Measurements from ENCODE around the gene PRKACB.

PRKACB gene

GRCh38 chr1:84246213-84246612 lies 102.1 kb downstream of the PRKACB start:
- H3K27ac ChIP-seq (ENCODE audit: low read depth in 2 of 2, low read length in 2 of 2) = peak overlapping the region; percentile 56 to 96
- no peaks in the 10 kb centered on the region for H3K36me3 ChIP-seq (ENCODE audit: control insufficient read depth in 2 of 2, insufficient read depth in 2 of 2, low read length in 2 of 2)
- H3K4me1 ChIP-seq (ENCODE audit: control insufficient read depth in 2 of 2, insufficient read depth in 2 of 2, low read length in 2 of 2) = peaks cover 2 to 23% of the 10 kb centered on the region in 2 donors
- H3K9me3 ChIP-seq (ENCODE audit: control insufficient read depth in 2 of 2, low read length in 2 of 2) = no peaks in the 10 kb centered on the region
- peak overlapping the region in 1 of 2 donors; percentile 19 for H3K9ac ChIP-seq (ENCODE audit: low read depth in 1 of 2, low read length in 2 of 2)
- H3K27me3 ChIP-seq (ENCODE audit: control insufficient read depth in 2 of 2, insufficient read depth in 2 of 2, low read length in 2 of 2) = no peaks in the 10 kb centered on the region
- peak overlapping the region in 1 of 2 donors; percentile 17 for H3K4me3 ChIP-seq (ENCODE audit: low read length in 2 of 2)

GRCh38 chr1:84247425-84248220 lies 103.6 kb downstream of the PRKACB start:
- Histone ChIP-seq H3K27ac (ENCODE audit: low read depth in 2 of 2, low read length in 2 of 2) (peak overlapping the region; percentile 85 to 96), H3K4me1 (ENCODE audit: control insufficient read depth in 2 of 2, insufficient read depth in 2 of 2, low read length in 2 of 2) (peaks cover 2 to 24% of the 10 kb centered on the region in 2 donors), H3K36me3 (ENCODE audit: control insufficient read depth in 2 of 2, insufficient read depth in 2 of 2, low read length in 2 of 2) (no peaks in the 10 kb centered on the region), H3K4me3 (ENCODE audit: low read length in 2 of 2) (peak overlapping the region; percentile 41 to 60), H3K9ac (ENCODE audit: low read depth in 1 of 2, low read length in 2 of 2) (peak overlapping the region; percentile 63 to 77), H3K9me3 (ENCODE audit: control insufficient read depth in 2 of 2, low read length in 2 of 2) (no peaks in the 10 kb centered on the region), H3K27me3 (ENCODE audit: control insufficient read depth in 2 of 2, insufficient read depth in 2 of 2, low read length in 2 of 2) (no peaks in the 10 kb centered on the region)

DNA sequence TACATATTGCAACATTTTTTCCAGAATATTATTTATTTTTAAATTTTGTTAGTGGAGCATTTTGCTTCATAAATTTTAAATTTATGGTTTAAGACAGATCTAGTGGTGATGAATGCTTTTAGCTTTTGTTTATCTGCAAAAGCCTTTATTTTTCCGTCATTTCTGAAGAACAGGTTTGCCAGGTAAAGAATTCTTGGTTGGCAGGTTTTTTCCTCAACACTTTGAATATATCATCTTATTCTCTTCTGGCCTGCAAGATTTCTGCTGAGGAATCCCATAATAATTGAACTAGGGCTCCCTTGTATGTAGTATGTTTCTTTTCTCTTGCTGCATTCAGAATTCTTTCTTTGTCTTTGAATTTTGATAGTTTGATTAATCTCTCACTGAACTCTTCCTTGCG lies 106.6 kb downstream of the PRKACB start:
- Histone ChIP-seq H3K9me3 (ENCODE audit: control insufficient read depth in 2 of 2, low read length in 2 of 2) (no peaks in the 10 kb centered on the region), H3K9ac (ENCODE audit: low read depth in 1 of 2, low read length in 2 of 2) (no peak overlapping the region), H3K4me1 (ENCODE audit: control insufficient read depth in 2 of 2, insufficient read depth in 2 of 2, low read length in 2 of 2) (peaks cover 2 to 42% of the 10 kb centered on the region in 2 donors), H3K27me3 (ENCODE audit: control insufficient read depth in 2 of 2, insufficient read depth in 2 of 2, low read length in 2 of 2) (no peaks in the 10 kb centered on the region), H3K36me3 (ENCODE audit: control insufficient read depth in 2 of 2, insufficient read depth in 2 of 2, low read length in 2 of 2) (no peaks in the 10 kb centered on the region), H3K27ac (ENCODE audit: low read depth in 2 of 2, low read length in 2 of 2) (no peak overlapping the region), H3K4me3 (ENCODE audit: low read length in 2 of 2) (no peak overlapping the region)

DNA sequence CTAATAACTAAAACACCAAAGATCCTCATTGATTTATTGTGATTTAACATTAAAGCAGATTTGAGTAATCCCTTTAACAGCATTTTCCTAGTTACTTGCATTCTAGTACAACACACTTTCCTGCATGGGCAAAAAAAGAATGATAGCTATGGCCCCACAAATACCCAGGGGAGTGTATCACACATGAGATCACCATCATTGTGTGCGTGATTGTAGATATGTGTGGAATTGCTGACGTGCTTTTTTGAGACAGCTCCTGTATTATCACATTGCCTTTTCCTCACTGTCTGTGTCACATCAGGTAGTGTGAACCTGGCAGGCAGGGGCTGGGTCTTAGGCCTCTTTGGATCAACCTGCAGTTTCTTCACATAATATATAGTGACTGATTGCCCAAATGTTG lies 109.0 kb downstream of the PRKACB start:
- Histone ChIP-seq H3K27ac (ENCODE audit: low read depth in 2 of 2, low read length in 2 of 2) (peak overlapping the region; percentile 66 to 82), H3K9me3 (ENCODE audit: control insufficient read depth in 2 of 2, low read length in 2 of 2) (no peaks in the 10 kb centered on the region)

GRCh38 chr1:84253891-84254290 lies 109.8 kb downstream of the PRKACB start:
- H3K27ac ChIP-seq (ENCODE audit: low read depth in 2 of 2, low read length in 2 of 2) = peak overlapping the region; percentile 66 to 82
- H3K27me3 ChIP-seq (ENCODE audit: control insufficient read depth in 2 of 2, insufficient read depth in 2 of 2, low read length in 2 of 2) = no peaks in the 10 kb centered on the region
- H3K4me1 ChIP-seq (ENCODE audit: control insufficient read depth in 2 of 2, insufficient read depth in 2 of 2, low read length in 2 of 2) = peaks cover 0 to 20% of the 10 kb centered on the region in 2 donors
- no peaks in the 10 kb centered on the region for H3K9me3 ChIP-seq (ENCODE audit: control insufficient read depth in 2 of 2, low read length in 2 of 2)
- H3K4me3 ChIP-seq (ENCODE audit: low read length in 2 of 2) = no peak overlapping the region
- no peaks in the 10 kb centered on the region for H3K36me3 ChIP-seq (ENCODE audit: control insufficient read depth in 2 of 2, insufficient read depth in 2 of 2, low read length in 2 of 2)
- H3K9ac ChIP-seq (ENCODE audit: low read depth in 1 of 2, low read length in 2 of 2) = no peak overlapping the region

More for the DNA sequence above, 109.0 kb downstream of the PRKACB start:
- Histone ChIP-seq H3K36me3 (ENCODE audit: control insufficient read depth in 2 of 2, insufficient read depth in 2 of 2, low read length in 2 of 2) (no peaks in the 10 kb centered on the region), H3K4me3 (ENCODE audit: low read length in 2 of 2) (no peak overlapping the region), H3K27me3 (ENCODE audit: control insufficient read depth in 2 of 2, insufficient read depth in 2 of 2, low read length in 2 of 2) (no peaks in the 10 kb centered on the region), H3K4me1 (ENCODE audit: control insufficient read depth in 2 of 2, insufficient read depth in 2 of 2, low read length in 2 of 2) (peaks cover 1 to 21% of the 10 kb centered on the region in 2 donors), H3K9ac (ENCODE audit: low read depth in 1 of 2, low read length in 2 of 2) (no peak overlapping the region)

DNA sequence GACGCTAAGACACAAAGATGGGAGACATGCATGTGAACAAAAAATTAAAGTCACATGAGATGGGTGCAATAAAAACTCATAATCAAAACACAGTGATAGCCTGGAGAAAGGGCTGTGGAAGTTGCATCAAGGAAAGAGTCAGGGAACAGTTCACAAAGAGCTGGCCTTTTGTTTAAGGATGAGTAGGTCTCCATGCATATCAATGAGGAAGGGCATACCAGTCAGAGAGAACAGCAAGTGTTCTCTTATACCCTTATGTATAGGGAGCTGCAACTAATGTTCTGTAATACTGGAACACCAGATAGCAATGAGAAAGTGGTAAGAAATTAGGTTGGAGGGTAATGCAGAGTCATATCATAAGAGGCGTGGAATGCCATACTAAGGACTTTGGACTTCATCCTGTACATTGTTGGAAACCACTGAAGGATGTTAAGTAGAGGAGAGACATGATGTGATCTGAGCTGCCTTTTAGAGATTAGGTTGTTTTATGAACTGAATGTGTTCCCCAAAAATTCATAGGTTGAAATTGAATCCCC lies 110.7 kb downstream of the PRKACB start:
- Histone ChIP-seq H3K27me3 (ENCODE audit: control insufficient read depth in 2 of 2, insufficient read depth in 2 of 2, low read length in 2 of 2) (no peaks in the 10 kb centered on the region), H3K4me3 (ENCODE audit: low read length in 2 of 2) (peak overlapping the region in 1 of 2 donors; percentile 23), H3K27ac (ENCODE audit: low read depth in 2 of 2, low read length in 2 of 2) (peak overlapping the region; percentile 66 to 82)

GRCh38 chr1:84255582-84255981 lies 111.5 kb downstream of the PRKACB start:
- H3K4me3 ChIP-seq (ENCODE audit: low read length in 2 of 2) = no peak overlapping the region
- H3K27ac ChIP-seq (ENCODE audit: low read depth in 2 of 2, low read length in 2 of 2) = peak overlapping the region; percentile 35 to 82

More for the DNA sequence above, 110.7 kb downstream of the PRKACB start:
- no peak overlapping the region for H3K9ac ChIP-seq (ENCODE audit: low read depth in 1 of 2, low read length in 2 of 2)
- H3K4me1 ChIP-seq (ENCODE audit: control insufficient read depth in 2 of 2, insufficient read depth in 2 of 2, low read length in 2 of 2) = peaks cover 0 to 20% of the 10 kb centered on the region in 2 donors
- H3K36me3 ChIP-seq (ENCODE audit: control insufficient read depth in 2 of 2, insufficient read depth in 2 of 2, low read length in 2 of 2) = no peaks in the 10 kb centered on the region
- H3K9me3 ChIP-seq (ENCODE audit: control insufficient read depth in 2 of 2, low read length in 2 of 2) = no peaks in the 10 kb centered on the region

DNA sequence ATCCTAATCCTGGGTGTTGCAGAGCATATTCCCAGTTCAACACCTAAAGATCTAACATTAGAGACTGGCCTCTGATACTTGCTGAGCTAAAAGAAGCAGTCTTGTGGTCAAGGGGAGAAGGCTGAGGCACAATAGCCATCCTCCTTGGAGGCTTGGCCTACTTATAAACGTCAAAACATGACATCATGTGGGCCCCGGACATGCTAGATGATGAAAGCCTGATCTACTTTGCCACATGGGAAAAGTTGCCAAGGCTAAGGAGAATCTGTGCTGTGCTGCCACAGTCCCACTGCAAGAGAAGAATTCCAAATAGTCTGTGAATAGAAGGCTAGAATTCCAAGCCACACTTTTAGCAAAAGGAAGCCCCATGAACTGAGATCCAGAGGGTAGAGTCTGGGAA lies 113.5 kb downstream of the PRKACB start:
- H3K9me3 ChIP-seq (ENCODE audit: control insufficient read depth in 2 of 2, low read length in 2 of 2) = no peaks in the 10 kb centered on the region

More at GRCh38 chr1:84255582-84255981, 111.5 kb downstream of the PRKACB start:
- no peak overlapping the region for H3K9ac ChIP-seq (ENCODE audit: low read depth in 1 of 2, low read length in 2 of 2)
- H3K36me3 ChIP-seq (ENCODE audit: control insufficient read depth in 2 of 2, insufficient read depth in 2 of 2, low read length in 2 of 2) = no peaks in the 10 kb centered on the region
- no peaks in the 10 kb centered on the region for H3K9me3 ChIP-seq (ENCODE audit: control insufficient read depth in 2 of 2, low read length in 2 of 2)
- no peaks in the 10 kb centered on the region for H3K27me3 ChIP-seq (ENCODE audit: control insufficient read depth in 2 of 2, insufficient read depth in 2 of 2, low read length in 2 of 2)
- H3K4me1 ChIP-seq (ENCODE audit: control insufficient read depth in 2 of 2, insufficient read depth in 2 of 2, low read length in 2 of 2) = peaks cover 5 to 26% of the 10 kb centered on the region in 2 donors

DNA sequence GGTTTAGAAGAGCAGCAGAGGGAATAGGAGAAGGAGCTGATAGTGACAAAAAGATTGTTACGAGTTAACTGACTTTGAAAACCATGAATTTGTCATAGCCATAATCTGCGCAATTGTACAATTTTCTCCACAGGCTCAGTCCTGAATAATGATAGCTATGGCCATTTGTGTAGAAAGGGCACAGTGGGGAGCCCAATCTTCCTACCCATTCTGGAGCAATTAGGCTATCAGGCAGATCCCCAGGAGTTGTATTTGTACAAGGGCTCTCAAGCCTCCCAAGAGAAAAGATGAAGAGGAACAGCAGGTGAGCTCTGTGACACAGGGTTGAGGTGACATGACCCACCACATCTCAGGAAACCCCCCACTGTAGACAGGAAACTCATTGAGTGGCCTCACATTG lies 115.3 kb downstream of the PRKACB start:
- peaks cover 9 to 24% of the 10 kb centered on the region in 2 donors for H3K4me1 ChIP-seq (ENCODE audit: control insufficient read depth in 2 of 2, insufficient read depth in 2 of 2, low read length in 2 of 2)
- no peaks in the 10 kb centered on the region for H3K27me3 ChIP-seq (ENCODE audit: control insufficient read depth in 2 of 2, insufficient read depth in 2 of 2, low read length in 2 of 2)
- no peaks in the 10 kb centered on the region for H3K9me3 ChIP-seq (ENCODE audit: control insufficient read depth in 2 of 2, low read length in 2 of 2)
- H3K4me3 ChIP-seq (ENCODE audit: low read length in 2 of 2) = no peak overlapping the region
- no peak overlapping the region for H3K27ac ChIP-seq (ENCODE audit: low read depth in 2 of 2, low read length in 2 of 2)
- no peaks in the 10 kb centered on the region for H3K36me3 ChIP-seq (ENCODE audit: control insufficient read depth in 2 of 2, insufficient read depth in 2 of 2, low read length in 2 of 2)
- H3K9ac ChIP-seq (ENCODE audit: low read depth in 1 of 2, low read length in 2 of 2) = no peak overlapping the region

More for the DNA sequence above, 113.5 kb downstream of the PRKACB start:
- Histone ChIP-seq H3K27ac (ENCODE audit: low read depth in 2 of 2, low read length in 2 of 2) (no peak overlapping the region), H3K36me3 (ENCODE audit: control insufficient read depth in 2 of 2, insufficient read depth in 2 of 2, low read length in 2 of 2) (no peaks in the 10 kb centered on the region), H3K4me3 (ENCODE audit: low read length in 2 of 2) (no peak overlapping the region), H3K9ac (ENCODE audit: low read depth in 1 of 2, low read length in 2 of 2) (no peak overlapping the region), H3K27me3 (ENCODE audit: control insufficient read depth in 2 of 2, insufficient read depth in 2 of 2, low read length in 2 of 2) (no peaks in the 10 kb centered on the region), H3K4me1 (ENCODE audit: control insufficient read depth in 2 of 2, insufficient read depth in 2 of 2, low read length in 2 of 2) (peaks cover 9 to 31% of the 10 kb centered on the region in 2 donors)

- Histone ChIP-seq H3K4me3 (ENCODE audit: low read length in 2 of 2) (no peak overlapping the region), H3K9ac (ENCODE audit: low read depth in 1 of 2, low read length in 2 of 2) (no peak overlapping the region), H3K36me3 (ENCODE audit: control insufficient read depth in 2 of 2, insufficient read depth in 2 of 2, low read length in 2 of 2) (no peaks in the 10 kb centered on the region), H3K27ac (ENCODE audit: low read depth in 2 of 2, low read length in 2 of 2) (peak overlapping the region in 1 of 2 donors; percentile 39), H3K27me3 (ENCODE audit: control insufficient read depth in 2 of 2, insufficient read depth in 2 of 2, low read length in 2 of 2) (no peaks in the 10 kb centered on the region), H3K9me3 (ENCODE audit: control insufficient read depth in 2 of 2, low read length in 2 of 2) (no peaks in the 10 kb centered on the region), H3K4me1 (ENCODE audit: control insufficient read depth in 2 of 2, insufficient read depth in 2 of 2, low read length in 2 of 2) (peaks cover 9 to 22% of the 10 kb centered on the region in 2 donors)
These were observed 115.9 kb downstream of the PRKACB start for GRCh38 chr1:84259989-84260388.

Data from mucosa of rectum (tissue), 2 donors.